Activated T-helper 1 cell treated with anti-CD3 and anti-CD28 coated beads, Interleukin-2, amount 50 U/mL, for 16 hours (primary cell): ENCODE data around the gene MAP3K3.

Experiments
- DNase-seq, 2 donors: peaks; one replicate each; pipeline ENCODE4 v3.0.0-alpha.2; 2020; ENCODE audit warnings: low read depth in 1 of 2, low spot score in 1 of 2

The MAP3K3 gene

DNA sequence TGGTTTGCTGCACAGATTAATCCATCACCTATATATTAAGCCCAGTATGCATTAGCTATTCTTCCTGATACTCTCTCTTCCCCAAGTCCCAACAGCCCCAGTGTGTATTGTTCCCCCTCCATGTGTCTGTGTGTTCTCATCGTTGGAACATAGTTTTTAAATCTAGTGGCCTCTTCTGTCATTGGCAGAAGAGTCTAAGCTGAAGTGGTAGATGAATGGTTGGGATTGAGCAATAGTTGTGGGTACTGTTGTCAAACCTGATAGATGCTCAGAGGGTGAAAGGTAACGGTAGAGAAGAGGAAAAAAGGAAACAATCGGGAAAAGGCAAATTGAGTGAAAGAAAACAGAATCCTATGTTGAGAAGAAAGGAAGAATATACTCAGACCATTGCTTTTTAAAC is 29.9 kb downstream of the MAP3K3 start:
- DNase-seq: no peak

DNA sequence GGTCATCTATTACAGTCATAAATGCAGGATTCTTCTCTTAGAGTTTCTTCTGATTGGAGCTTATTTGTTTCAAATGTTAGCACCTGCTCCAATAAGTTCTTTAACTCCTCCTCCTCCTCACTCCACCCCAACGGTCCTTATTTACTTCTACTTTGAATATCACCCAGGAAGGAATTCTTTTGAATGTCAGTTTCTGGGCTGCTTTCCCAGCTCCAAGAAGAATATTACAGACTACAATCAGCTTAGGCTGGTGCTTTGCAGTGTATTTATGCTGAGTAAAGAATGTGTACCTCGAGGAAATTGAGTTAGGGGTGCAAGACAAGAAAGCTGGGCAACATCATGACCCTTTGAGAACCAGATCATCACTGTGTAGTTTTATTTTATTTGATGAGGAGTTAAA is 30.8 kb downstream of the MAP3K3 start:
- DNase-seq: no peak

DNA sequence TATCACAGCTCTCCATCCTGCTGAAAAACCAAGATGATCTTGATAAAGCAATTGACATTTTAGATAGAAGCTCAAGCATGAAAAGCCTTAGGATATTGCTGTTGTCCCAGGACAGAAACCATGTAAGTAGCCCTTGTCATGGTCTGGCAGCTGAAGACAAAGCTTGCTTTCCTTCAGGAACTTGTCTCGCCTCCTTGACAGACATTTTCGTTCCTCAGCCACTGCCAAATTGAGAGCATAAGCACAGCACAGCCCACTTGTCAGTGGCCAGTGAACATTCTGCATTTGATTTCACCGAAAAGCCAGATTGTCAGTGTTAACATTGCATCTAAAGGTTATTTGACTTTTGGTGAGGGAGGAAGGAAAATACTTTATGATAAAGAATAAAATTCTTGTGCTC is 35.6 kb downstream of the MAP3K3 start:
- no peak for DNase-seq

DNA sequence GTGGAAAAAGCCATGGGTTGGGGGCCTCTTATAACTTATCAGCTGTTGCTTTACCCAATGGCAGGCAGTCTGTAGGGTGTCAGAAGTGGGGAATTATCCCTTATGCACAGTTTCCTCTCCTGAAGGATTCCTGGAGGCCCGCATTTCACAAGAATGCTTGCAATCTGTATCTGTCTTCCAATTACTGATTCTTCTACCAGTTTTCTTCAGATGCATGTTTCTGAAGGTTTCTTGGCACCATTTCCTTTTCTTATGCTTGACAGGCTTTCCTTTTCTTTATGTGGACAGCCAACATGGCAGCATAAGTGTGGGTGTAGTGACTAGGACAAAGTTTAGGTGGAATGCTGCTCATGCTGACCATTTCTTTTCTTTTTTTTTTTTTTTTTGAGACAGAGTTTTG is 36.1 kb downstream of the MAP3K3 start:
- no peak for DNase-seq

DNA sequence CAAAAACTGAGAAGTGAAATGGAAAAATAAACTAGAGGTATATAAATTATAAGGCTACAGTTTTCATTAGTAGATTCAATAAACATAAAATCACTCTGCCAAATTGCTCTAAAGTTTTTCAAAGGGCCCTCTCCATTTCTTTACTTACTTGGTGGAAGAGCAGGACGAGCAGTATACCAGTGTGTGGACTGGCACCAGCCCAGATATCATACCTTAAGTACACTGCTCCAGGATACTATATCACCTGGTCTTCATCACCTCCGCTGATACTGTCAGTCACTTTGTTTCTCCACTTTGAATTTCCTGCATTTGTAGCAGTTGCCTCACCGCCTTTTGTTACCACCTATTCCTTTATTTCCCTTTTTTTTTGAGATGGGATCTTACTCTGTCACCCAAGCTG is 37.6 kb downstream of the MAP3K3 start:
- no peak for DNase-seq

DNA sequence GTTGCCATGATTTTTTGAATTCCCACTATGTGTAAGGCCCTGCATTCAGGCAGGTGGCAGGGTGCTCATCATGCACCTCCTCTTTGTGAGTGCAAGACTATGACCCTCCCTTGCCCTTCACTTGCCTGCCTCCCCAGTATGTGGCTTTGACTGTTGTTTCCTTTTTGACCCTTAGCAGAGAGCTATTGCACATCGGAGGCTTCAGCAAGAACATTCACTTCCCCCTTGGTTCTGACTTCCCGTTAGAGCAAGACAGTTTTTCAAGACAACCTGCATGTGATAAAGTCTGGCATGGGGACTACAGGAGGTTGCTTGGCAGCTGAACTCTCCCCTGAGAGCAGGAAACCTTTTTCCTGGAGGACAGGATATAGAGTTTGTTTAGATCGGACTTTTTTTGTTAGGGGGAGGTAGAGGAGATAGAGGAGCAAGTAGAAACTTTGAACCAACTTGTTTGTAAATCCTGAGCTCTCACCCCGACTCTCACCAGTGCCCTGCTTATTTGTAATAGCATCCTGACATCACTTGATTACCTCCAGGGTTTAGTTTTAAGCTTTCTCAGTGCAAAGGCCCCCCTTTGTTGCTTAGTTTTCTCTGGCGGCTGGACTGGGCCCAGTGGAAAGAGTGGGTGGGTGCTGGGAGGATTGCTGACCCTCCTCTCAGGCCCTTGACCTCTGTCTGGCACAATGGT is 43.5 kb downstream of the MAP3K3 start:
- DNase-seq: no peak

DNA sequence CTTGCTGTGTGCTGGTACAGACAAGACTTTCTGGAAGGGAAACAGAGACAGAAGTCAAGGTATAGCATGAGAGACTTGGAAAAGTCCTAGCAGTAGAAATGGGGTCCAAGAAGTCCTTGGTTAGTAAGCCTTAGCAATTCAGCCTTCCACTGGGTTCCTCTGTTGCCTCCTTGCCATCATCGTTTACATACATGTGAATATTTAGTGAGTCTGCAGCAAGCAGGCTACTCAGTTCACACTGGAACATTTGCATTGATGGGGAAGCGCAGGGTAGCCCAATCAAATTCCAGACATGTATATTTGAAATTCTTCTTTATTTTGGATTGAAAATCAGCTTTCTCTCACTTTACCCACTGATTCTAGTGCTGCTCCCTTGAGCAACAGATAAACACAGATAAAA is 50.6 kb downstream of the MAP3K3 start:
- DNase-seq: no peak

DNA sequence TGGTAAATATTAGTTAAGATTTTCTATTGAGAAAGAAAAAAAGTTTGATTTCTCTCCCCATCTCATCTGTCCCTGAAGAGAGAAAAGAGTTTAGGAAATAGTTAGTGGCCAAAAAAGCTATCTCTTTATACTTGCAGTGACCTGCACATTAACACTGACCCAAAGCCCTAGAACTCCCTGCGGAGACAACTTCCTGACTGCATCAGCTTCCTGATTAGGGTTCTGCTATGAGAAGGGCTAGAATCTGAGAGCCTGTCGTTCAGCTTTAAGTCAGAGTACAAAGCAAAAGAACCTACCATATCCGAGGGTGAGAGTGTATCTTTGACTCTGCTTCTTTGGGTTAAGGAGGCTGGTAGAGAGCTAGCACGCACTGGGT is 53.0 kb downstream of the MAP3K3 start:
- DNase-seq: no peak

DNA sequence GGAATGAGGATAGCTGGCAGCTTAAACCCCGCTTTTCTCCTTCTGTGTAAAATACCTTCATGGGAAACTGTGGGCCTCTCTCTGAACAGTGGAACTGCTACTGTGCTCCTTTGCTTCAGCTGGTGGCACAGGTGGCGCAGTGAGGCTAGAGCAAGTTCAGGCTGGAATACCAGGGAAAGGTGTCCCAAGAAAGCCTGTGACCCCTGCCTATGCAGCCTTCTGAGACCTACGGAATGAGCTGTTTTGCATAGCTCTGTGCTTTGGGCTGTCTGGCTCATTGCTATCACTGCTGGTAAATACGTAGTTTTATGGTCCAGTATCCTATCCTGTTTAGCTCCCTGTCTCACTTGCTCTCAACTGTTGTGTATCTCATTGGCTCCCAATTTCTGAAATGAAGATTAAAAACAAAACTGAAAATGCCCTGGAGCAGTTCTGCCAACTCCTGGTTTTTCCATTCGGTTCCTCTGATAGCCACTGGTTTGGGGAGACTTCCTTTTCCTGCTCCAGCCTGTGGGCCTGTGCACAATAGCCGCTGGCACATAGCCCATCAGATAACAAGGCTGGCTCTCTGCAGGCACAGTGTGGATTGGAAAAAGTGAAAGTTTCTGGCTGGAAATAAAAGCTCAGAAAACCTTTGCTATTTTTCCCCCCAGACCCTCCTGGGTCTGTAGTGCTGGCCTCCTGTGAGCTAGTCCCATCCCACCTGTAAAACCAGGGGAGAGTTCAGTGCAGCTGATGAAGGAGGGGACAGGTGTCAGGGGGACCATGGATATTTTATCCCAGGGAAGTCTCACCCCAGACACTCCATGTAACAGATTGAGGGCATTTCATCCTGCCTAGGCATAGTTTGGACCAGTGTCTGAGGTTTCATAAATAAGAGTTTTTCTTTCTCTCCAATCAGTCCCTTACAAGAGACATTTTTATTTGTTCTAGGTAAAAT is 53.7 kb downstream of the MAP3K3 start:
- no peak for DNase-seq

DNA sequence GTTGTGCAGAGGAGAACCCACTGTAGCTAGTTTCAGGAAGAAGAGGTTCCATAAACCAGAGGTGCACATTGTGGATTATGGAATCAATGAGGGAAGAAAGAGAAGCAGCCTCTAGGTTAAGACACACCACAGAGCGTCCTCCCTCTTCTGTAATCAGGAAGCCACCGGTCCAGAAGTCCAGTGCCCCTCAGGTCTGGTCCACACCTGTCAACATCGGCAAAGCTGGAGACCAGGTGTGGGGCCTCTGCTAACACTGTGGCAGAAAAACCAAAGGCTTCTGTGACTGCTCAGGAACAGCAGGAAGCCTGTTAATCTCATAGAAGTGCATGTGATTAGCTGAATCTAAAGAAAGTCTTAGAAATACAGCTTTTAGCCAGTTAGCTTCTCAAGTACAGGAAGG is 54.4 kb downstream of the MAP3K3 start:
- DNase-seq: no peak

DNA sequence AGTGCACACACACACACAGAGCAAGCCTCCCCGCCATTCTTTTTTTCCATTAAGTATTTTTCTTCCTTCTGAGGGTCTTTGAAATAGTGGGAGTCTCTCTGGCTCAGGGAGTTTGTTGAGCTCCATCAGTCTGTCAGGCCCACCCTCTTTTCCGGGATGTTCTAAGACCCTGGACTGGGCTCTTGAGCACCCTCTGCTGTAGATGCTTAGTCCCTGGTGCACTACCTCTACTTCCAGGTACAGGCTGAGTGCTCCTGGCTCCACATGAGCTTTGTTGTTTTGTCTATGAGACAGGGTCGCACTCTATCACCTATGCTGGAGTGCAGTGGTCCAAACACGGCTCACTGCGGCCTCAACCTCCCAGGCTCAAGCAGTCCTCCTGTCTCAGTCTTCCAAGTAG is 57.0 kb downstream of the MAP3K3 start:
- DNase-seq: no peak

DNA sequence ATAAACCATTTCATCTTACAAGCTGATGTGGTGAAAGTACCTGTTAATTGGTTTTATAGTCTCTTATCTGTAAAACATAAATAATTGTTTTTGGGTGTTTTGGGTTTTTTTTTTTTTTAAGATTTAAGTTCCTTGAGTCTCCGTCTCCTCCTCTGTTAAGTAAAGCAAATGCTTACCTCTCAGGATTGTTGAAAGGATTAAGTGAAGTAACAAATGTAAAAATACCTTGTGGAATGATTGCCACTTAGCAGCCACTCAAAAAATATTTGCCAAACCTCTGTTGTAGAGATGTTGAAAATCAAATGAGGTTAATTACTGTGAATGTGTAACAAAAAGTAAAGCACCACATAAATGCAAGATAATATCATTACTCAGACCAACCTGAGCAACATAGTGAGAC is 58.5 kb downstream of the MAP3K3 start:
- no peak for DNase-seq

DNA sequence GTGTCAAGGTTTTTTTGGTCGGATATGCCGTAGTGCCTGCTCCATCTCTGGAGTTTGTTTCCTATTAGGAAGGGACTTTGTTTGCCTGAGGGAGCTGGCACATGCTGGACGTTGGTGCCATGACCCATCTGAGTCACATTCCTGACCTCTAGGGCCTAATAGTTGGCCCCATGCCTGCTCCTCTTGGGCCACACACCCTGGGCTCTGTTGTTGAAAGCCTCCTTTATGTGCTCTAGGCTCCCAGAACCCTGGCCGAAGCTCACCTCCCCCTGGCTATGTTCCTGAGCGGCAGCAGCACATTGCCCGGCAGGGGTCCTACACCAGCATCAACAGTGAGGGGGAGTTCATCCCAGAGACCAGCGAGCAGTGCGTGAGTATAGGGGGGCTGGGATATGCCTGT is 59.3 kb downstream of the MAP3K3 start:
- no peak for DNase-seq

DNA sequence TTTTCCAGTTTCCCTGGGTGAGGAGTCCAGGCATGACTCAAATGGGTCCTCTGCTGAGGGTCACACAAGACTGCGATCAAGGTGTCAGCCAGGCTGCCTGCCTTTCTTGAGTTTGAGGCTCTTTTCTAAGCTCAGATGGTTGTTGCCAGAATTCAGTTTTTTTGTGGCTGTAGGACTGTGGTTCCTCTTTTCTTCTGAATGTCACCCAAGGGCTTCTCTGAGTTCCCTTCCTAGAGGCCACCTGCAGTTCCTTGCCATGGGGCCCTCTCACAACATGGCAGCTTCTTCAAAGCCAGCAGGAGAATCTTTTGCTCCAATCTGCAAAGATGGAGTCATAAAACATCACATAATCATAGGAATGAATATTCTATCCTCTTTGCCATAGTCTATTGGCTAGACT is 60.2 kb downstream of the MAP3K3 start:
- DNase-seq: no peak

DNA sequence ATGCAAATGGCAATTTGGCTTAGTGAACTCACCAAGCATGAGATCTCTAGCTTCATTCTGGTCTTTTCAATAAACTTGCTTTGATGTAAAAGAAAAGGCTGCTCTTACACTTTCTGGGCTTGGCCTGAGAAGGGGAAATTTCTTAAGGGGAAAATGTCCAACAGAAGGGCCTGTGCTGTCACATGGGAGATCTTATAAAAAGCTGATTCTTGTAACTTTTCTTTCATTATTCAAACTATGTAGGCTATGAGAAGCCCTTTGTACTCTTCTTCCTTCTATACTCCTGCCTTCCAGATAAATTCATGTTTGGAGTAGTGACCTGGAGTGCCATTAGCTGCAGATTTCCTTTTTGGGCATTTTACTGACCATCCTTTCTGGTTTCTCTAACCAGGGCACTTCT is 60.8 kb downstream of the MAP3K3 start:
- no peak for DNase-seq

DNA sequence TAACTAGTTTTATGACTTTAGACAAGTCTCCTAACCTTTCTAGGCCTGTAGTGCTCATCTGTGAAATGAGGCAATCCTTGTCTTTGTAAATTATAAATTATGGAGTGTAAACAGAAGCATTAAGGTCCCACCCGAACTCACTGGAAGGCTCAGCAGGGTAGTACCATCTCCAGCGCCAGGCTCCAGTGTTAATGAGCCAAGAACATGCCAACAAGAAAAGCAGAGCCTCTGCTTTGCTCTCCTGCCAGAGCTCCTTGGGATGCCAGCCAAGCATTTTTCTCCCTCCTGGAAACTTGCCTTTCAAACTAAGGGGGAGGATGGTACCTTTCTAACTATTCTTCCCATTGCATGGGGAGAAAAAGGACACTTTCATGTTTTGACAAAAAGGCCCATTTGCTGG is 62.8 kb downstream of the MAP3K3 start:
- DNase-seq: no peak

DNA sequence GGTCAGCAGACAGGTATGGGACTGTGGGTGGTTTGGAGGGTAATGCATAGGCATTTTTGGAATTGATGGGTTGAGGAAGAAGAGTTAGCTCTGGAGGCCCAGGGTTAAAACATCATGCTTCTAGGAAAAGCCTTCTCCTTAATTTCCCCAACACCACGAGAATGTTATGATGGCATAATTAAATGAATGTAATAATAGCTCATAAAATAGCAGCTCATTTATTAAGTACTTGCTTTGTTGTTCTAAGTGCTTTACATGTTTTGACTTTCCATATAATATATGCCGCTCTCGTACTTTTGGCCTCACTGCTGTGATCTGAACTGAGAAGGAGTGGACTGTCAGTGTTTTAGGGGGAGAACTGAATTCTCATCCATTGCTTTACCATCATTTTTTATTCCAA is 63.4 kb downstream of the MAP3K3 start:
- no peak for DNase-seq

DNA sequence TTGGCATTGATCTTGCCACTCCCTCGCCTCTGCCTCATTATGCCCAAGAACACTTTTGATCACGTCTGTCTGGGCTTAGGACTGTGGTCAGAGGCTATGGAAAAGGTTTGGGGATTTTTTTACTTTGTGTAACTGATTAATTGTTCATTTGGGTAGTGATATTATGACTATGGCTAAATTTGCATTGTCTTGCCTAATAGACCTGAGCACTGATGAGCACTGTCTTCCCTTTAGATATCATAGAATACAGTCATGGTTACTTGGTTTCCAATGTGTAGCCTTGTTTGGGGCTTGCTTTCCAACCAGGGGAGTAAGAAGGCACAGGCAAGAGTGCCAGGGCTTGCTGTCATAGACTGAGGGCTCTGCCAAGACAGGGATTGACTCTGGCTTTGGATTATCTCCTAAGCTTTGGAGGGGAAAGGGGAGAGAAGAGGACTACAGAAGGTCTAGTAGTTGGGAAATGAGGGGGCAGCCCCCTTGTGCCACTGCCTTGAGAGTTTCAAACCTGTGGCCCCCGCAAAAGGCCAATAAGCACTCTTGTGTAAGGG is 64.0 kb downstream of the MAP3K3 start:
- DNase-seq: no peak

DNA sequence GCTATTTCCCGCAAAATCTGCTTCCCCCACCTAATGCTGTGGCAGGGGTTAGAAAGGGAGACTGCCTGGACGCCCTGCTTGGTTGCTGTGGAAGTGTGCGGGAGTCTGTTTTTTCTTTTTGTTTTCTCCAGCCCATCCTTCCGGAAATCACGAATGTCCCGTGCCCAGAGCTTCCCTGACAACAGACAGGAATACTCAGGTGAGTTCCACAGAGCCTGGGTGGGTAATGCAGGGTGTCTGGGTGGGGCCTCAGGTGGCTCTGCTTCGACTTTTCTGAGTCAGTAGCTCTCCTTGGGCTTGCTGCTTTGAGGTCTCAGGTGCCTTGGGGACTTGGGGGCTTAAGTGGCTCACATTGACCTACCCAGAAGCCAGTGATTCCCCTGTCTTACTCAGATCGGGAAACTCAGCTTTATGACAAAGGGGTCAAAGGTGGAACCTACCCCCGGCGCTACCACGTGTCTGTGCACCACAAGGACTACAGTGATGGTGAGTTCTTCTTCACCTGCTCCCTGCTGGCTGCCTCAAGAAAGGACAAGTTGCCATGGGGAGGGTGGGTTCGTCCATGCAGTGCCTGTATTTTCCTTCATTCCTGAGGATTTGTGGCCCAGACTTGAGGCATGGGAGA is 66.3 kb downstream of the MAP3K3 start:
- no peak for DNase-seq

DNA sequence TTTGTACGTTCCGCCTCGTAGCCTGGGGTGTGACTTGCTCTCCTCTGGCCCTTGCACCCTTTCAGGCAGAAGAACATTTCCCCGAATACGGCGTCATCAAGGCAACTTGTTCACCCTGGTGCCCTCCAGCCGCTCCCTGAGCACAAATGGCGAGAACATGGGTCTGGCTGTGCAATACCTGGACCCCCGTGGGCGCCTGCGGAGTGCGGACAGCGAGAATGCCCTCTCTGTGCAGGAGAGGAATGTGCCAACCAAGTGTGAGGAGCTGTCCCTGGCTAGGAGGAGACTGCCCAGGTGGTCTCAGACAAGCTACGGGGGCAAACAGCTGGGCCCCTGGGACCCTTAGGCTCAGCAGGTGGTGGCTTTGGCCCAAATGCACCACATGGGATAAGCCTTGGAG is 67.3 kb downstream of the MAP3K3 start:
- no peak for DNase-seq

DNA sequence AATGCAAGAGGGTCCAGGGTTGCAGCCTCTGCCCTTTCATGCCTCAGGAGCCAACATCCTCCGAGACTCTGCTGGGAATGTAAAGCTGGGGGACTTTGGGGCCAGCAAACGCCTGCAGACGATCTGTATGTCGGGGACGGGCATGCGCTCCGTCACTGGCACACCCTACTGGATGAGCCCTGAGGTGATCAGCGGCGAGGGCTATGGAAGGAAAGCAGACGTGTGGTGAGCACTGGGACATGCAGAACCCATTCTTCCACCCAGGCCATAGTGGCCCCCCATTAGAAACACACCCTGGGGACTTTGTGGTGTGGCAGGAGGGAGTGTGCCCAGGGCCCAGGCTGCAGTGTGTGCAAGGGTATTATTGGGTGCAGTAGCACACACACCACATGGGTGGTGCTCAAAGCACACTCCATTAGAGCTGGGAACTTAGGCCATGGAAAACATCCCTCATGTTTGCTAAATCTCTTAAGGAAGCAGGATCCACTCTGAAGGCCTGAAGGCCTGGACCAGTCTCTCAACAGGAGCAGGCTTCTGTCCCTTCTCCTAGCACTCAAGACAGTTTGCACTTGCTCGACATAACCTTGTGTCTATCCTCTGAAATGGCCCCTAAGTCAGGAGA is 70.1 kb downstream of the MAP3K3 start:
- DNase-seq: no peak
